GM13977 (cell line): ENCODE measurements around the gene ELOVL5.

Experiments
- DNase-seq: peaks from one replicate; pipeline ENCODE4 v3.0.0; 2012; ENCODE audit warnings: low spot score
- CTCF ChIP-seq: IDR thresholded peaks from 2 replicates; pipeline ENCODE4 v1.5.1; 2012; ENCODE audit warnings: mild to moderate bottlenecking, control low read depth; ENCODE audit not compliant: insufficient read depth; ENCODE audit errors: extremely low read depth, missing control alignments
- in situ Hi-C: fragments of 300-500 bp; cut with MboI; formaldehyde crosslinking; loops from one replicate; pipeline ENCODE4 v1.12.0; 2022; ENCODE audit warnings: low sequenced_read_pairs, low pct_unique_long_range_greater_than_20kb, mixed read lengths, inconsistent platforms; ENCODE audit not compliant: unreplicated experiment

Gene ELOVL5

GRCh38 chr6:53293691-53294090 is 55.1 kb downstream of the ELOVL5 start:
- no peak for DNase-seq
- in situ Hi-C loops: no loop called here
- no peak for TF ChIP-seq CTCF

GRCh38 chr6:53290537-53291510 is 57.9 kb downstream of the ELOVL5 start:
- no peak for DNase-seq
- no peak for TF ChIP-seq CTCF
- in situ Hi-C loops: no loop called here

GRCh38 chr6:53287336-53288225 is 61.2 kb downstream of the ELOVL5 start:
- no peak for DNase-seq
- in situ Hi-C loops: no loop called here
- no peak for TF ChIP-seq CTCF

GRCh38 chr6:53284901-53285300 is 63.8 kb downstream of the ELOVL5 start:
- DNase-seq: no peak
- in situ Hi-C loops: no loop called here
- no peak for TF ChIP-seq CTCF

GRCh38 chr6:53282741-53283140 is 66.0 kb downstream of the ELOVL5 start:
- in situ Hi-C loops: no loop called here
- DNase-seq: no peak
- no peak for TF ChIP-seq CTCF

- no peak for TF ChIP-seq CTCF
- in situ Hi-C loops: no loop called here
- DNase-seq: no peak
These were observed 66.5 kb downstream of the ELOVL5 start for GRCh38 chr6:53282234-53282633.
